Coronary artery (tissue), 2 donors: ENCODE data around the gene MAP4K2.

ENCODE experiments used
- DNase-seq: peaks from one replicate; pipeline ENCODE4 v3.0.0-alpha.2; 2017; ENCODE audit warnings: low spot score
- H3K27ac ChIP-seq, 2 donors: fragments of 200-600 bp; sonication (generic); one replicate each; pipeline ENCODE4 v1.5.1; 2016 to 2019
- H3K4me3 ChIP-seq: fragments of 200-600 bp; sonication (generic); 2 replicates; pipeline ENCODE4 v1.5.1; 2016; ENCODE audit warnings: mild to moderate bottlenecking, moderate library complexity
- TF ChIP-seq, protein P1 (sequence below): fragments of 200-600 bp; sonication (generic); IDR thresholded peaks from one replicate; pipeline ENCODE4 v1.5.1; 2019; ENCODE audit warnings: antibody characterized with exemption

MAP4K2 gene

GRCh38 chr11:64751136-64751535 lies 51.9 kb downstream of the MAP4K2 start:
- no peak overlapping the region for H3K27ac ChIP-seq
- TF ChIP-seq, protein P1, sequence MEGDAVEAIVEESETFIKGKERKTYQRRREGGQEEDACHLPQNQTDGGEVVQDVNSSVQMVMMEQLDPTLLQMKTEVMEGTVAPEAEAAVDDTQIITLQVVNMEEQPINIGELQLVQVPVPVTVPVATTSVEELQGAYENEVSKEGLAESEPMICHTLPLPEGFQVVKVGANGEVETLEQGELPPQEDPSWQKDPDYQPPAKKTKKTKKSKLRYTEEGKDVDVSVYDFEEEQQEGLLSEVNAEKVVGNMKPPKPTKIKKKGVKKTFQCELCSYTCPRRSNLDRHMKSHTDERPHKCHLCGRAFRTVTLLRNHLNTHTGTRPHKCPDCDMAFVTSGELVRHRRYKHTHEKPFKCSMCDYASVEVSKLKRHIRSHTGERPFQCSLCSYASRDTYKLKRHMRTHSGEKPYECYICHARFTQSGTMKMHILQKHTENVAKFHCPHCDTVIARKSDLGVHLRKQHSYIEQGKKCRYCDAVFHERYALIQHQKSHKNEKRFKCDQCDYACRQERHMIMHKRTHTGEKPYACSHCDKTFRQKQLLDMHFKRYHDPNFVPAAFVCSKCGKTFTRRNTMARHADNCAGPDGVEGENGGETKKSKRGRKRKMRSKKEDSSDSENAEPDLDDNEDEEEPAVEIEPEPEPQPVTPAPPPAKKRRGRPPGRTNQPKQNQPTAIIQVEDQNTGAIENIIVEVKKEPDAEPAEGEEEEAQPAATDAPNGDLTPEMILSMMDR, result no peak
- H3K4me3 ChIP-seq, result no peak overlapping the region
- DNase-seq, result no peak

- TF ChIP-seq, protein P1, result no peak
- no peak overlapping the region for H3K27ac ChIP-seq
- H3K4me3 ChIP-seq, result no peak overlapping the region
- DNase-seq, result no peak
These were observed 52.5 kb downstream of the MAP4K2 start for GRCh38 chr11:64750361-64751054.

GRCh38 chr11:64747961-64748665 lies 54.9 kb downstream of the MAP4K2 start:
- TF ChIP-seq, protein P1, result no peak
- no peak for DNase-seq
- Histone ChIP-seq H3K27ac (no peak overlapping the region), H3K4me3 (no peak overlapping the region)

GRCh38 chr11:64746486-64746885 lies 56.5 kb downstream of the MAP4K2 start:
- TF ChIP-seq, protein P1, result no peak
- no peak for DNase-seq
- Histone ChIP-seq H3K27ac (peak overlapping the region; percentile 91 to 99), H3K4me3 (peak overlapping the region; percentile 76)

GRCh38 chr11:64745521-64746328 lies 57.3 kb downstream of the MAP4K2 start:
- peak; percentile 97 for DNase-seq
- TF ChIP-seq, protein P1, result no peak
- Histone ChIP-seq H3K4me3 (peak overlapping the region; percentile 76), H3K27ac (peak overlapping the region; percentile 91 to 99)

DNA sequence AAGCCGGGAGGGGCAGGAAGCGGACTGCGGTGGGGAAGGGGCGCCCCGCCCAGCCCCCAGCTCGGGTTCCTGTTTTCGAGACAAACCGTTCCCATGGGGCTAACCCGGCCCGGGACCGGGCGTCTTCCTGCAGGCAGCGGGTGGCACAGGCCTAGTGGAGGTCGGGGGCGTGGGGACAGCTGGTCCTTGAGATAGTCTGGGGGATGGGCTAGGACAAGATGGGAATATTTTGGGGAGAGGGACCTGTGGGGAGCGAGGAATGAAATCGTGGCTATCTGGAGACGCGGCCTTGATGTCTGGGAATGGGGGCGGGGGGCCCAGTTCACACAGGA lies 57.9 kb downstream of the MAP4K2 start:
- H3K27ac ChIP-seq, result peak overlapping the region; percentile 91 to 99
- TF ChIP-seq, protein P1, result no peak
- no peak for DNase-seq
- H3K4me3 ChIP-seq, result peak overlapping the region; percentile 76
